Stimulated activated CD8-positive, alpha-beta memory T cell treated with anti-CD3 and anti-CD28 coated beads, Interleukin-12 subunit alpha, Interleukin-12 subunit beta, amount 100 ng/mL, for 24 hours (primary cell): Measurements from ENCODE around the gene HOXD13.

Source experiments
- DNase-seq: peaks from one replicate; pipeline ENCODE4 v3.0.0-alpha.2; 2020; ENCODE audit errors: extremely low read depth

HOXD13 gene

GRCh38 chr2:176106581-176107539, 14.3 kb downstream of the HOXD13 start, which contains the start of gene HOXD11:
Gene HOXD11, plus strand, starts transcription at chr2:176107280. Its CDS starts 76 bp downstream, at chr2:176107356.
- DNase-seq: no peak

- DNase-seq: no peak
Observed at GRCh38 chr2:176107731-176108181, 15.2 kb downstream of the HOXD13 start.

- DNase-seq: no peak
Observed at GRCh38 chr2:176109192-176109901, 16.8 kb downstream of the HOXD13 start.

DNA sequence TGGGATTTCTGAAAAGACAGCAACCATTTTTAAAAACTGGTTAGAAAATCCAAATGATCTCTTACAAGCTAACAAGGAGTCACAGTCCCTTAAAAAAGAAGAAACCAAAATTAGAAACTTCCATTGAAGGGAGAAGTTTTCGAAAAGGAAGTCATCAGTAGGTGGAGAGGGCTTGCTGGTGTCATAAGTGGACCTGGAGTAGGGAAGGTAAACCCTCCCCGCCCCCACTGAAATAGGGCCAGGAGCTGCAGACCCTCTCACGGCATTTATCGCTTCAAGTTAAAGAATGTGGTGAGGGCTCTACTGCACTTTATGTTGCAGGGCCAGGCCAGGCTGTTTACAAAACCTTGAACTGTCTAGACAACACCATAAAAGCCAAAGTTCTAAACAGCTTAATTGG, 17.4 kb downstream of the HOXD13 start:
- no peak for DNase-seq

GRCh38 chr2:176110415-176111308, 18.1 kb downstream of the HOXD13 start:
- no peak for DNase-seq

- no peak for DNase-seq
Observed at GRCh38 chr2:176111309-176111663, 18.8 kb downstream of the HOXD13 start.

DNA sequence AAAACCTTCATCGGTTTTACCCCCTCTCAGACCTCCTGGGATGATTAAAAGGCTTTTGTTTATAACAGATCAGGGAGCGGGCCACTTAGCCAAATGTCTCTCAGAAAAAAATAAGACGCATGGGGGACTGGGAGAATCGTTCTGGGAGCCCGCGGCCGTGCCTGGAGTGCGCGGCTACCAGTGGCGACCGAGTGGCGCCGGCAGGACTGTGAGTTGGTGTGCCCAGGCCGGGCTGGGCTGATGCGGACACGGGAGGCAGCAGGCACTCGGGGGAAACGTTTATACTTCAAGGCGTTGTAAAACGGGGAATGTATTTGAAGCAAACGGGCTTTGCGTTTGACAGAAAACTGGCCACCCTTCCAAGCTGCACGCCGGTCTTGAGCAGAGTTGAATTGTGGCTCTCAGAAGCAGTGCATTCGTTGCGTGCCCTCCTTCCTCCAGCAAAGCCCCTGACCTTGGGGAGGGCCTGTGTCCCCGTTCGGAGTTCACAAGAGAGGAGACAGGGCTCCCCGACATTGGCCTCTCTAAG, 19.4 kb downstream of the HOXD13 start:
- no peak for DNase-seq

- no peak for DNase-seq
Observed at GRCh38 chr2:176112375-176113302, 20.1 kb downstream of the HOXD13 start.

GRCh38 chr2:176114120-176114929, 21.8 kb downstream of the HOXD13 start:
- DNase-seq: no peak

DNA sequence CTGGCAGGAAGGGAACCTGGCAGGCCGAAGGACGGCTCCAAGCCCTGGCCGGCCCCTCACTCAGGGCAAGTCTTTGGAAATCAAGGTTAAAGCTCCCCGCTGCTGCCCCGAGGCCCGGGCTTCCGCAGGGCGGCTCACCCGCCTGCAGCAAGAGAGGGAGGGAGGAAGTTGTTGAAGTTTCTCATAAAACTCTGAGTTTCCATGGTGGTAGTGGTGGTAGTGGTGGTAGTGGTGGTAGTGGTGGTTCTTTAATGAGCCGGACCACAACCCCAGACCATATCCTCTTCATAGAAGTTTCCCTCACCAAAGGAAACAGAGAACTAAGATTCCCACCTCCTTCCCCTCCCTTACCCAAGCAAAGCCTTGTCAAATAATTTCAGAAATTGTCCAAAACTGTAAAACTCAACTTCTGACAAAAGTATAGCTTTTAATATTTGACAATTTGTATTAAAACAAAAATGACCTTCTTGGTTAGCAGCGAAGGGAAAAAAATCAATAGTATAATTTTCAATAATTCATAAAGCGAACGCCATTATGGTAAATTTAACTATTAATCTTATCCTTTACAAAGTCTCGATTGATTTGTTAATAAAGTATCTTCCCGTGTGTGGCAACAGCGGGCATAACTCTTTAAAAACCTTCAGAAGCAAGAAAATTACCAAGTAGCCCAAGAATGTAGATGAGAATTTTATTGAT, 22.6 kb downstream of the HOXD13 start:
- no peak for DNase-seq

DNA sequence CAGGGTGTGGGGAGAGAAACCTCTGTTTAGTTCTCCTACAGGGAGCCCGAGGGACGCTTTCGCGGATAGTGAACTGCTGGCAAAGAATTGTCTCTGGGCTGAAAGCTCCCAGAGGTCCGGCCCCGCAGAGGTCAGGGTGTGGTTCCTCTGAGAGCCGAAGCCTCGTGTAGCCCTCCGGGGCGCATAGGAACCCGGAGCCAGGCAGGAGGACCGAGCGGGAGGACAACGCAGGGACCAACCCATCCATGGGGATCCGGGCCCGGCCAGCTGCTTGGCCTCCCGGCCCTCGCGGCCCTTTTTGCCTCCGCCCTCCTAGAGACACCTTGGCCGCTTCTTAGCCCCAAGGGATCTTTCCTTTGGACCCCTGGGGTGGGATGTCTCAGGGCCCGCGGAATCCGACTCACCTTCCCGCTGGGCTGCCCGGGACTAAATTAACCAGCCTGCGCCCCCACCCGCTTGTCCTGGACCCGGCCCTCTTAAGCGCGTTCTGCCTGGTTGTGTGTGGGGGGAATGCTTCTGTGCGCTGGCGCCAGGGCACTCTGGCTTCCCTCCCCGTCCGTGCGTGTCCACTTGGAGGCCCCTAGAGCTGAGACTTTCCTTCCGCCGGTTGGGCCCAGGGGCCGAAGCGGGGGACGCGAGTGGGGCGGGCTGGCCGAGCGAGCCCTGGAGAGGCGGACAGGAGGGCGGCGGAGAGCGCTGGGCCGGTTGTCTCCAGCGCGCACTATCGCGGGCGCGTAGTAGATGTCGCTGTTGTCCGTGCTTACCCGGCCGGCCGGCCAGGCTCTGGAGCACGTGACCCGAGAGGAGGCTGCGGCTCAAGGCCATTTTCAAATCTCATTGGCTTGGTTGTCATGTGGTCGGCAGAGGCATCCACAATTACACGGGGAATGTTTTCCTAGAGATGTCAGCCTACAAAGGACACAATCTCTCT, 23.6 kb downstream of the HOXD13 start, which contains the start of gene HOXD10:
HOXD10 (plus strand) TSS at position 896 of the 931 bp plus-strand sequence. CDS start 56 bp downstream, outside the sequence.
- DNase-seq: no peak

DNA sequence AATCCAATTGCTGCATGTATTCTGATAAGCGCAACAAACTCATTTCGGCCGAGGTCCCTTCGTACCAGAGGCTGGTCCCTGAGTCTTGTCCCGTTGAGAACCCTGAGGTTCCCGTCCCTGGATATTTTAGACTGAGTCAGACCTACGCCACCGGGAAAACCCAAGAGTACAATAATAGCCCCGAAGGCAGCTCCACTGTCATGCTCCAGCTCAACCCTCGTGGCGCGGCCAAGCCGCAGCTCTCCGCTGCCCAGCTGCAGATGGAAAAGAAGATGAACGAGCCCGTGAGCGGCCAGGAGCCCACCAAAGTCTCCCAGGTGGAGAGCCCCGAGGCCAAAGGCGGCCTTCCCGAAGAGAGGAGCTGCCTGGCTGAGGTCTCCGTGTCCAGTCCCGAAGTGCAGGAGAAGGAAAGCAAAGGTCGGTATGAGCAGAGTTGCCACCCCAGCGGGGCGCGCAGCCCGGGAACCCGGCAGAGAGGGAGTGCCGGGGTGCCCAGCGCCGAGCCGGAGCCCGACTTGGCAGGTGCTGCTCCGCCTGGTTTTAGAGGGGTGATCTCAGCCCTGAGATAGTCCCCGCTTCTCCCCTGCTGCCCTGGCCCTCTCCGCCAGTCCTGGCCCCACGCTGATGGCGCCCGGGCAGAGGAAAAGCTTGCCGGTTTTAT, 24.8 kb downstream of the HOXD13 start:
- DNase-seq: no peak

GRCh38 chr2:176117823-176118371, 25.4 kb downstream of the HOXD13 start:
- DNase-seq: no peak

GRCh38 chr2:176118601-176119339, 26.2 kb downstream of the HOXD13 start:
- DNase-seq: no peak

DNA sequence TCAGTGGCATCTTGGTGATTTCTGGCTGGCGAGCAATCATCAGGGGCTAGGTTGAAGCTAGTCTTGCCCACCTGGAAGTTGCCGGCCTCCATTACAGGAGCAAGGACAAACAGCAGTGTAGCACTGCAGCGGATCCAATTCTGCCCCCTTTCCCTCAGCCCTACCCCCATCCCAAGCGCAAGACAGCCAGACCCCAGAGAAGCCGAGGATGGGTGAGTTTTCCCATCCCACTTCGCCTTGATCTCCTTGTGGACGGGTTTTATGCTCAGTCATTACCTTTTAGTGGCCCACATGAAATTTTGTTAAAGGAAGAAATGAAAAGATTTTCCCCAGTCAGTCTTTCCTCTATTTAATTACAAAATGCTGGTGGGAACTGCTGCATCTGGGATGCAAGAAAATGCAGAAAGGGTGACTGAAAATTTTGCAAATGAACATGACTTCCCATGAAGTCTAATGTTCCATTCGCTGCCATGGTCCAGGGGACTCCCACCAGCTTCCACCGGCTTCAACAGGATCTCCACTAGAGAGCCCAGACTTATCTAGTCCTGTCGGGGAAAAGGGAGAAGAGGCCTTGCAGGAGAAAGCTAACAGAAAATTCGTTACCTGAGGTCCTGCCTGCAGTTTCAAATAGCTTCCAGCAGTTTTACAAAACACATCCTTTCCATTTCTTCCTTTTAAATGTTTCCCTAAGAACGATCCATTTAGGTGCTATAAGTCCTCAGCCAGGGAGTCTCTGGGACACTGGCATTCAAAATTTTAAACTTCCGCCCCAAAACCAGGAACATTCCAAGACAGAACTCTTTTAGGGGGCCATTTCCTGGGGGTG, 28.1 kb downstream of the HOXD13 start:
- DNase-seq: no peak
